ENCODE results near the gene KCNMB4.

The KCNMB4 gene

DNA sequence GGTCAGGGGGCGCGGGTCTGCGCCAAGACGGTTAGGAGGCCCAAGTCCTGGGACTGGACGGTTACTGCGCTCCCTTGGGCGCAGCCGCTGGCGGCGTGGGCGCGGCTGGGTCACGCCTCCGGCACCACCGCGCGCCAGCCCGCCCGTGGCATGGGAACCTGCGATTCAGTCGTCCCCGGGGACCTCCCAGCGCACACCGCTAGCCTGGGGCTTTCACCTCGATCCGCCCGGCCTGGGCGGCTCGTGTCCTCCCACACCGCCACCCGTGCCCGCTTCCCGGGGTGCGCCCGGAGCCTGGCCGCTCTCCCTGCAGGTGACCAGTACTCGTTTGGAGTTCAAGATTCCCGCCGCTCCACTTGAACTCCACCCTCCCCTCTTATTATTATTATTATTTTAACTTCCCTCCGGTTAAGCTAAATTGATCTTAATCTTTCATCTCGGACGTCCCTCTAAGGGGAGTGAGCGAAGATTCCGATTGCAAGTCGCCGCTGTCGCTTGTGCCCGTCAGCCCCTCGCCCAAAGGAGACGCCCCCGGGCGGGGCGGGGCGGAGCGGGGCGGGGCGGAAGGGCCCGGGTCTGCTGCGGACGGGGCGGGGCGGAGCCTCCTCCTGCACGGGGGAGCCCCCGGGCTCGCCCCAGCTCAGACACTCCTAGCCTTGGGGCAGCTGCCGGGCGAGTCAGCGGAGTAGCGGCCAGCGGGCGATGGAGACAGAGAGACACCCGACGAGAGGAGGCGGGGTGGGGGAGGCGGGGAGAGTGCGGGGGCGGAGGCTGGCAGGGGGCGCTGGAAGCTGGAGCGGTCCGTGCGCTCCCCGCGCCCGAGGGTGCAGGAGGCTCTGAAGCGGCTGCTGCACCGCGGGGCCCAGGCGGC is at the start of gene KCNMB4:
KCNMB4 (plus strand) TSS at position 643 of the 871 bp plus-strand sequence. CDS start 445 bp downstream, outside the sequence.
- Mint-ChIP-seq H3K36me3 (ENCODE audit: insufficient read depth) (peaks cover 3% of the 10 kb centered on the region), H3K27me3 (peaks cover 21% of the 10 kb centered on the region), H3K4me3 (peak within 1 kb of the TSS; percentile 97), H3K9me3 (no peaks in the 10 kb centered on the region), H3K4me1 (peaks cover 18% of the 10 kb centered on the region), H3K27ac (ENCODE audit: low read depth) (peak within 1 kb of the TSS; percentile 70)
- ATAC-seq (replicated peaks; ENCODE audit: extremely low read depth, poor library complexity, severe bottlenecking) (peak; percentile 59), DNase-seq (ENCODE audit: low spot score in 2 of 2) (peak; percentile 22 to 34)

DNA sequence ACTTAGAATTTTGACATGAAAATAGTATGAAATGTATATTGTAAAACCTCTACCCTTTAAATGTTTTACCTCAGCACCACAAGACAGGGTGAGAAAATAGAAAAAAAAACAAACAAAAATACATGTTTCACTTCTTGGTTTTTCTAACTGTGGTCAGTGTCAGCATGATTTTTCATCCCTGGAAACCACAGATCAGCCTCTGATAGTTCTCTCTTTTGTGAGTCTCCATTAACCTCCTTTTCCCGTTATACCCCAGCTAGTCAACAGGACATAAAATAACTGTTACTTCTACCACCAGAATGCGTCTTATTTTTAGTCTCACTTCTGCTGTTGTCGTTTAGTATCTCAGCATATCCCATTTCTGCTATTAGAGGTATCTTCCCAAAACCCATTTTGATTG is 48.3 kb upstream of the KCNMB4 start:
- Mint-ChIP-seq H3K27me3 (no peaks in the 10 kb centered on the region), H3K4me3 (no peak overlapping the region), H3K27ac (ENCODE audit: low read depth) (no peak overlapping the region), H3K36me3 (ENCODE audit: insufficient read depth) (peaks cover 5% of the 10 kb centered on the region), H3K4me1 (peaks cover 53% of the 10 kb centered on the region), H3K9me3 (no peaks in the 10 kb centered on the region)
- ATAC-seq (replicated peaks; ENCODE audit: extremely low read depth, poor library complexity, severe bottlenecking) (no peak), DNase-seq (ENCODE audit: low spot score in 2 of 2) (no peak)

GRCh38 chr12:70319605-70320004 is 46.5 kb upstream of the KCNMB4 start:
- Mint-ChIP-seq H3K27me3 (no peaks in the 10 kb centered on the region), H3K4me1 (peaks cover 48% of the 10 kb centered on the region), H3K36me3 (ENCODE audit: insufficient read depth) (peaks cover 8% of the 10 kb centered on the region), H3K27ac (ENCODE audit: low read depth) (no peak overlapping the region), H3K9me3 (no peaks in the 10 kb centered on the region), H3K4me3 (no peak overlapping the region)
- DNase-seq (ENCODE audit: low spot score in 2 of 2) (no peak), ATAC-seq (replicated peaks; ENCODE audit: extremely low read depth, poor library complexity, severe bottlenecking) (no peak)

DNA sequence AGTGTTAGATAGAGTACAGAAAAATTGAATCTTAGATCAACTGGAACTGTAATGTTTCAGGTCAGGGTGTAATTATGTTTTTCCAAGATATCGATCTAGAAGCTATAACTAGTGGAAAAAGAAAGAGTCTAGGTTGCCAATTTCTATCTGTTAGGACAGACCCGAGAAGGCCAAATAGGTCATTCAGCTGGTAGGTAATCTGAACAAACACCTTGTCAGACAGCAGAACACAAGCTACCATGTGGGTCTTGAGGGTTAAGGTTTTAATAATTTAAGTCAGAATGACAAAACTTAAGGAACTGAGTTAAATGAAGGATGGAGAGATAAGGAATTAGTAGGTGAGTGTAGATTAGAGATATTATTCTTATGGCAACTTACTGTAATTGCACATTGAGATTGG is 44.9 kb upstream of the KCNMB4 start:
- DNase-seq (ENCODE audit: low spot score in 2 of 2) (no peak), ATAC-seq (replicated peaks; ENCODE audit: extremely low read depth, poor library complexity, severe bottlenecking) (no peak)
- Mint-ChIP-seq H3K27me3 (no peaks in the 10 kb centered on the region), H3K9me3 (no peaks in the 10 kb centered on the region), H3K4me3 (no peak overlapping the region), H3K36me3 (ENCODE audit: insufficient read depth) (peaks cover 10% of the 10 kb centered on the region), H3K4me1 (peaks cover 36% of the 10 kb centered on the region), H3K27ac (ENCODE audit: low read depth) (peak overlapping the region; percentile 29)

DNA sequence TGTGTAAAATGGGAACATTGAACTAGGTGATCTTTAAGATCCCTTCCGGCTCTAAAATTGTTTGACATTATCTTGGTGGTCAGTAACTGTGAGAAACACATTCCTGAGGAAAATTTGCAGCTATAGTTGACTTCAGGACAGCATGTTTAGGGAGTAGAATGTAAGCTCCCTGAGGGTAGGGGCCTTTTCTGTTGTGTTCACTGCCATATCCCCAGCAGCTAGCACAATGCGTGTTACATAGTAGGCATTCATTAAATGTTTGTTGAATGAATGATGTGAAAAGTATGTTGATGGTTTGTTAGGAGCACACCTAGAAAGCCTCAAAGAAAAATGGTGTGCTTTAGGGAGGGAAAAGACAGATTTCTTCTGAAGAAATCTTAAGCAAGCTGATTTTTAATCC is 38.5 kb upstream of the KCNMB4 start:
- ATAC-seq (replicated peaks; ENCODE audit: extremely low read depth, poor library complexity, severe bottlenecking) (no peak), DNase-seq (ENCODE audit: low spot score in 2 of 2) (no peak)
- Mint-ChIP-seq H3K27me3 (no peaks in the 10 kb centered on the region), H3K4me1 (peaks cover 25% of the 10 kb centered on the region), H3K27ac (ENCODE audit: low read depth) (no peak overlapping the region), H3K36me3 (ENCODE audit: insufficient read depth) (peaks cover 7% of the 10 kb centered on the region), H3K4me3 (no peak overlapping the region), H3K9me3 (no peaks in the 10 kb centered on the region)

DNA sequence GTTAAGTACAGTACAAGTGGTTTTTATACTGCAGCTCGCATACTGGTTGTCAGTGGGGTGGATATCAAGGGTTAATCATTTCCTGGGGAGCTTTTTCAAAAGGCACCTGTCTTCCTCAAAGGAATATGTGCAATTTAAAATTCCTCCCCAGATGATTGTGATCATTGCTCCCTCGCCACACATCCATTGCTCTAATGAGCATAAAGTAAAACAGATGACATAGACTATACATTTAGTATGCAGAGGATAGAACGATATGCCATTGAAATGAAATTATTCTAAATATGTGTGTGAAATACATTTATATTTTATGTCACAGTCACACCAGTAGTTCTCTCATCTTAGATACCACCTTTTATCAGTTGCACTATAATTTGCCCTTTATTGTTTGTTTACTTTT is 36.4 kb upstream of the KCNMB4 start:
- Mint-ChIP-seq H3K4me3 (no peak overlapping the region), H3K4me1 (peaks cover 15% of the 10 kb centered on the region), H3K27ac (ENCODE audit: low read depth) (no peak overlapping the region), H3K27me3 (no peaks in the 10 kb centered on the region), H3K9me3 (no peaks in the 10 kb centered on the region), H3K36me3 (ENCODE audit: insufficient read depth) (peaks cover 3% of the 10 kb centered on the region)
- DNase-seq (ENCODE audit: low spot score in 2 of 2) (no peak), ATAC-seq (replicated peaks; ENCODE audit: extremely low read depth, poor library complexity, severe bottlenecking) (no peak)

DNA sequence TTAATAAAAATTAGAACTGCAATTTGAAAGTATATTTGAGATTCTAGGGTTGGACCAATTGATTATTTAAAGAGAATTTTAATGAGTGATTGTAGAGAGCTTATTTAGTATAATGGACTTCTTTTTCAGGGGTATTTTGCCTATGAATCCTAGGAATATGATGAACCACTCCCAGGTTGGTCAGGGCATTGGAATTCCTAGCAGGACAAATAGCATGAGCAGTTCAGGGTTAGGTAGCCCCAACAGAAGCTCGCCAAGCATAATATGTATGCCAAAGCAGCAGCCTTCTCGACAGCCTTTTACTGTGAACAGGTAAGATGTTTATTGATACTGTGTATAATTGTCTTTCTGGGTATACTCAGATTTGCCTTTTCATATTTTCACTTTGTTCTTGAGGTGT is 35.9 kb upstream of the KCNMB4 start:
- no peaks in the 10 kb centered on the region for H3K27me3 Mint-ChIP-seq
- H3K4me3 Mint-ChIP-seq = no peak overlapping the region
- DNase-seq (ENCODE audit: low spot score in 2 of 2) (no peak), ATAC-seq (replicated peaks; ENCODE audit: extremely low read depth, poor library complexity, severe bottlenecking) (no peak)
- H3K9me3 Mint-ChIP-seq = no peaks in the 10 kb centered on the region
- H3K4me1 Mint-ChIP-seq = peaks cover 15% of the 10 kb centered on the region
- peaks cover 2% of the 10 kb centered on the region for H3K36me3 Mint-ChIP-seq (ENCODE audit: insufficient read depth)
- no peak overlapping the region for H3K27ac Mint-ChIP-seq (ENCODE audit: low read depth)

DNA sequence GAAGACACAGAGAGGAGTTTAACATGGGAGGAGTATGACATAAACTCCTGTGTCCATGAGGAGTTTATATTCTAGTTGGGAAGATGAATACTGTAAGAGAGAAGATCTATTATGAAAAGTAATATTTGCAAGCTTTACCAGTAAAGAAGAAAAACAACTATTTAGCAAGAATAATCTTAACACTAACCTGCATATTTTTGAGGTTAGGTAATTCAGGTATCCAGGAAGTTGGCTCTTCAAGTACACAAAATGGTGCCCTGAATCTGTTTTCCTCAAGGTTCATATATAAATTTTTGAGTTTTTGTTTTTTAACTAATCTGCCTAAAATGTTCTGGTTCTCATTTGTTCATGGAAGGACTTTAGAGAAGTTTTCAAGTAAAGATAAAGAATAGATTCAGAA is 33.9 kb upstream of the KCNMB4 start:
- no peaks in the 10 kb centered on the region for H3K27me3 Mint-ChIP-seq
- DNase-seq (ENCODE audit: low spot score in 2 of 2) (no peak), ATAC-seq (replicated peaks; ENCODE audit: extremely low read depth, poor library complexity, severe bottlenecking) (no peak)
- H3K36me3 Mint-ChIP-seq (ENCODE audit: insufficient read depth) = peaks cover 11% of the 10 kb centered on the region
- no peak overlapping the region for H3K4me3 Mint-ChIP-seq
- H3K27ac Mint-ChIP-seq (ENCODE audit: low read depth) = no peak overlapping the region
- H3K9me3 Mint-ChIP-seq = no peaks in the 10 kb centered on the region
- peaks cover 9% of the 10 kb centered on the region for H3K4me1 Mint-ChIP-seq

GRCh38 chr12:70334742-70335141 is 31.3 kb upstream of the KCNMB4 start:
- H3K4me1 Mint-ChIP-seq = peaks cover 9% of the 10 kb centered on the region
- H3K27ac Mint-ChIP-seq (ENCODE audit: low read depth) = no peak overlapping the region
- H3K4me3 Mint-ChIP-seq = no peak overlapping the region
- H3K9me3 Mint-ChIP-seq = no peaks in the 10 kb centered on the region
- no peaks in the 10 kb centered on the region for H3K27me3 Mint-ChIP-seq
- ATAC-seq (replicated peaks; ENCODE audit: extremely low read depth, poor library complexity, severe bottlenecking) = no peak
- peaks cover 24% of the 10 kb centered on the region for H3K36me3 Mint-ChIP-seq (ENCODE audit: insufficient read depth)
- no peak for DNase-seq (ENCODE audit: low spot score in 2 of 2)

GRCh38 chr12:70338531-70338930 is 27.6 kb upstream of the KCNMB4 start:
- DNase-seq (ENCODE audit: low spot score in 2 of 2) = no peak
- no peak for ATAC-seq (replicated peaks; ENCODE audit: extremely low read depth, poor library complexity, severe bottlenecking)
- no peaks in the 10 kb centered on the region for H3K27me3 Mint-ChIP-seq
- no peaks in the 10 kb centered on the region for H3K9me3 Mint-ChIP-seq
- peaks cover 10% of the 10 kb centered on the region for H3K4me1 Mint-ChIP-seq
- peaks cover 53% of the 10 kb centered on the region for H3K36me3 Mint-ChIP-seq (ENCODE audit: insufficient read depth)
- H3K27ac Mint-ChIP-seq (ENCODE audit: low read depth) = peak overlapping the region; percentile 39
- H3K4me3 Mint-ChIP-seq = no peak overlapping the region

GRCh38 chr12:70351076-70351475 is 15.0 kb upstream of the KCNMB4 start:
- no peak for ATAC-seq (replicated peaks; ENCODE audit: extremely low read depth, poor library complexity, severe bottlenecking)
- H3K27ac Mint-ChIP-seq (ENCODE audit: low read depth) = no peak overlapping the region
- H3K4me3 Mint-ChIP-seq = no peak overlapping the region
- no peak for DNase-seq (ENCODE audit: low spot score in 2 of 2)
- no peaks in the 10 kb centered on the region for H3K27me3 Mint-ChIP-seq
- H3K9me3 Mint-ChIP-seq = no peaks in the 10 kb centered on the region
- peaks cover 36% of the 10 kb centered on the region for H3K36me3 Mint-ChIP-seq (ENCODE audit: insufficient read depth)
- H3K4me1 Mint-ChIP-seq = no peaks in the 10 kb centered on the region

DNA sequence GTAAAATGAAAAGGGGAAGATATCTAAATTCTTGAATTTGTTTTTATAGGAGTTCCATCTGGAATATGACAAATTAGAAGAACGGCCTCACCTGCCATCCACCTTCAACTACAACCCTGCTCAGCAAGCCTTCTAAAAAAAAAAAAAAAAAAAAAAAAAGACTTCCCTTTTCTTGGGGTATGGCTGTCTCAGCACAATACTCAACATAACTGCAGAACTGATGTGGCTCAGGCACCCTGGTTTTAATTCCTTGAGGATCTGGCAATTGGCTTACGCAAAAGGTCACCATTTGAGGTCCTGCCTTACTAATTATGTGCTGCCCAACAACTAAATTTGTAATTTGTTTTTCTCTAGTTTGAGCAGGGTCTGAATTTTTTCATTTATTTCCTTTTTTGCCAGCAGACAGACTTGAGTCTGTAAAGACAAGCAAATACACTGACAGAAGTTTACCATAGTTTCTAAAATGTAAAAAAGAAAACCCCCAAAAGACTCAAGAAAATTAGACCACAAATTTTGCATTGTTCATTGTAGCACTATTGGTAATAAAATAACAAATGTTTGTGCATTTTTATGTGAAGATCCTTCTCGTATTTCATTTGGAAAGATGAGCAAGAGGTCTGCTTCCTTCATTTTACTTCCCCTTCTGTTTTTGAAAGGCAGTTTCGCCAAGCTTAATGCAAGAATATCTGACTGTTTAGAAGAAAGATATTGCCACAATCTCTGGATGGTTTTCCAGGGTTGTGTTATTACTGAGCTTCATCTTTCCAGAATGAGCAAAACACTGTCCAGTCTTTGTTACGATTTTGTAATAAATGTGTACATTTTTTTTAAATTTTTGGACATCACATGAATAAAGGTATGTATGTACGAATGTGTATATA is 12.1 kb upstream of the KCNMB4 start:
- DNase-seq (ENCODE audit: low spot score in 2 of 2) (no peak), ATAC-seq (replicated peaks; ENCODE audit: extremely low read depth, poor library complexity, severe bottlenecking) (no peak)
- Mint-ChIP-seq H3K4me3 (no peak overlapping the region), H3K4me1 (no peaks in the 10 kb centered on the region), H3K27me3 (no peaks in the 10 kb centered on the region), H3K9me3 (no peaks in the 10 kb centered on the region), H3K36me3 (ENCODE audit: insufficient read depth) (peaks cover 21% of the 10 kb centered on the region), H3K27ac (ENCODE audit: low read depth) (no peak overlapping the region)

GRCh38 chr12:70354787-70355186 is 11.3 kb upstream of the KCNMB4 start:
- H3K4me1 Mint-ChIP-seq = no peaks in the 10 kb centered on the region
- H3K36me3 Mint-ChIP-seq (ENCODE audit: insufficient read depth) = peaks cover 19% of the 10 kb centered on the region
- no peak overlapping the region for H3K4me3 Mint-ChIP-seq
- H3K27ac Mint-ChIP-seq (ENCODE audit: low read depth) = no peak overlapping the region
- no peak for DNase-seq (ENCODE audit: low spot score in 2 of 2)
- no peaks in the 10 kb centered on the region for H3K27me3 Mint-ChIP-seq
- no peaks in the 10 kb centered on the region for H3K9me3 Mint-ChIP-seq
- no peak for ATAC-seq (replicated peaks; ENCODE audit: extremely low read depth, poor library complexity, severe bottlenecking)
